KMS-11 (cell line): ENCODE results near the gene MRPL4.
A peak's percentile ranks its signal among the peaks of the same experiment; 100 is the strongest.

Source experiments
- H2AFZ ChIP-seq: fragments of 200-600 bp; sonication (generic); 2 replicates; pipeline ENCODE4 v1.6.1; 2016; ENCODE audit warnings: antibody characterized with exemption, mixed run types, low read depth
- H3K27ac ChIP-seq: fragments of 200-600 bp; sonication (generic); 2 replicates; pipeline ENCODE4 v1.6.1; 2016; ENCODE audit warnings: mild to moderate bottlenecking, mixed run types
- H3K27me3 ChIP-seq: fragments of 200-600 bp; sonication (generic); 2 replicates; pipeline ENCODE4 v1.6.1; 2017; ENCODE audit warnings: mild to moderate bottlenecking, low read depth, mixed run types, moderate library complexity; ENCODE audit not compliant: insufficient read depth
- H3K36me3 ChIP-seq: fragments of 200-600 bp; sonication (generic); 2 replicates; pipeline ENCODE4 v1.6.1; 2017; ENCODE audit warnings: mild to moderate bottlenecking, mixed run types; ENCODE audit not compliant: insufficient read depth
- H3K4me1 ChIP-seq: fragments of 200-600 bp; sonication (generic); 2 replicates; pipeline ENCODE4 v1.6.1; 2016; ENCODE audit warnings: mild to moderate bottlenecking, low read depth, mixed run types; ENCODE audit not compliant: poor library complexity, severe bottlenecking
- H3K4me2 ChIP-seq: fragments of 200-600 bp; sonication (generic); 2 replicates; pipeline ENCODE4 v1.7.0; 2016; ENCODE audit warnings: mild to moderate bottlenecking, mixed run types
- H3K4me3 ChIP-seq: fragments of 200-600 bp; sonication (generic); IDR thresholded peaks from 2 replicates; pipeline ENCODE4 v1.6.1; 2017; ENCODE audit warnings: low read depth, low read length, mixed read lengths; ENCODE audit not compliant: insufficient read depth
- H3K79me2 ChIP-seq: fragments of 200-600 bp; sonication (generic); 2 replicates; pipeline ENCODE4 v1.6.1; 2016; ENCODE audit warnings: low read depth, mixed run types; ENCODE audit not compliant: insufficient read depth
- H3K9ac ChIP-seq: fragments of 200-600 bp; sonication (generic); 2 replicates; pipeline ENCODE4 v1.6.1; 2016; ENCODE audit warnings: mild to moderate bottlenecking, mixed run types
- H4K20me1 ChIP-seq: fragments of 200-600 bp; sonication (generic); 2 replicates; pipeline ENCODE4 v1.6.1; 2016; ENCODE audit warnings: mild to moderate bottlenecking, mixed run types; ENCODE audit not compliant: insufficient read depth
- CTCF ChIP-seq: fragments of 200-600 bp; sonication (generic); conservative IDR thresholded peaks from 2 replicates; pipeline ENCODE4 v1.6.1; 2017; ENCODE audit warnings: low read depth, mild to moderate bottlenecking, antibody characterized with exemption, low read length, moderate library complexity, mixed read lengths

Gene MRPL4

GRCh38 chr19:10292789-10293636, 41.0 kb downstream of the MRPL4 start:
- H3K79me2 ChIP-seq: no peaks in the 10 kb centered on the region
- peak overlapping the region; percentile 88; the same call in 1 of the 2 replicates for H3K4me2 ChIP-seq
- H3K4me1 ChIP-seq: peaks cover 28% of the 10 kb centered on the region
- no peaks in the 10 kb centered on the region for H3K36me3 ChIP-seq
- H4K20me1 ChIP-seq: no peaks in the 10 kb centered on the region
- no peak overlapping the region for H3K4me3 ChIP-seq
- H3K9ac ChIP-seq: no peak overlapping the region
- TF ChIP-seq CTCF: no peak
- no peak overlapping the region for H3K27ac ChIP-seq
- H2AFZ ChIP-seq: peak overlapping the region; percentile 58; the same call in 1 of the 2 replicates
- peaks cover 26% of the 10 kb centered on the region for H3K27me3 ChIP-seq

DNA sequence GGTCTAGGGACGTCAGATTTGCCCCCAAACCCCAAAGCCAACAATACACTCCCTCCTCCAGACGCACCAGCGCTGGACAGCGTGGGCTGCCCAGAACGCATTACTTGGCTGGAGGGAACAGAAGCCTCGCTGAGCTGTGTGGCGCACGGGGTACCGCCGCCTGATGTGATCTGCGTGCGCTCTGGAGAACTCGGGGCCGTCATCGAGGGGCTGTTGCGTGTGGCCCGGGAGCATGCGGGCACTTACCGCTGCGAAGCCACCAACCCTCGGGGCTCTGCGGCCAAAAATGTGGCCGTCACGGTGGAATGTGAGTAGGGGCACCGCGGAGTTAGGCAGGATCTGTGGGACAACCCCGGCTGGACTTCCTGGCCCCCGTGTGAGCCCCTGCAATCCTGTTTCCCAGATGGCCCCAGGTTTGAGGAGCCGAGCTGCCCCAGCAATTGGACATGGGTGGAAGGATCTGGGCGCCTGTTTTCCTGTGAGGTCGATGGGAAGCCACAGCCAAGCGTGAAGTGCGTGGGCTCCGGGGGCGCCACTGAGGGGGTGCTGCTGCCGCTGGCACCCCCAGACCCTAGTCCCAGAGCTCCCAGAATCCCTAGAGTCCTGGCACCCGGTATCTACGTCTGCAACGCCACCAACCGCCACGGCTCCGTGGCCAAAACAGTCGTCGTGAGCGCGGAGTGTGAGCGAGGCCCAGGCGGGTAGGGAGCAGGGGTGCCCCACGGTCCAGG, 41.8 kb downstream of the MRPL4 start:
- peaks cover 28% of the 10 kb centered on the region for H3K4me1 ChIP-seq
- H4K20me1 ChIP-seq: no peaks in the 10 kb centered on the region
- H3K9ac ChIP-seq: no peak overlapping the region
- H3K36me3 ChIP-seq: no peaks in the 10 kb centered on the region
- no peak overlapping the region for H3K27ac ChIP-seq
- H2AFZ ChIP-seq: no peak overlapping the region
- H3K4me3 ChIP-seq: no peak overlapping the region
- H3K4me2 ChIP-seq: no peak overlapping the region
- no peak for TF ChIP-seq CTCF
- H3K79me2 ChIP-seq: no peaks in the 10 kb centered on the region
- H3K27me3 ChIP-seq: peaks cover 26% of the 10 kb centered on the region

GRCh38 chr19:10294368-10294697, 42.3 kb downstream of the MRPL4 start:
- no peak overlapping the region for H3K4me3 ChIP-seq
- no peak overlapping the region for H3K27ac ChIP-seq
- H4K20me1 ChIP-seq: no peaks in the 10 kb centered on the region
- peaks cover 26% of the 10 kb centered on the region for H3K27me3 ChIP-seq
- no peak overlapping the region for H3K9ac ChIP-seq
- H2AFZ ChIP-seq: no peak overlapping the region
- no peak overlapping the region for H3K4me2 ChIP-seq
- H3K4me1 ChIP-seq: peaks cover 28% of the 10 kb centered on the region
- H3K36me3 ChIP-seq: no peaks in the 10 kb centered on the region
- no peak for TF ChIP-seq CTCF
- H3K79me2 ChIP-seq: no peaks in the 10 kb centered on the region

- H3K4me3 ChIP-seq: no peak overlapping the region
- H3K27ac ChIP-seq: no peak overlapping the region
- H3K36me3 ChIP-seq: no peaks in the 10 kb centered on the region
- H2AFZ ChIP-seq: peak overlapping the region; percentile 93
- H4K20me1 ChIP-seq: no peaks in the 10 kb centered on the region
- peaks cover 18% of the 10 kb centered on the region for H3K27me3 ChIP-seq
- H3K79me2 ChIP-seq: no peaks in the 10 kb centered on the region
- TF ChIP-seq CTCF: no peak
- peaks cover 26% of the 10 kb centered on the region for H3K4me1 ChIP-seq
- peak overlapping the region; percentile 77 for H3K4me2 ChIP-seq
- H3K9ac ChIP-seq: no peak overlapping the region
Observed at GRCh38 chr19:10295305-10295846, 43.4 kb downstream of the MRPL4 start.
